HepG2 (cell line): ENCODE results near the gene P2RY6. TPM values are rescaled to one million over a fixed set of nuclear protein-coding genes. Genes with fewer than 3 reads are reported as not detected.

Experiments used
- DNMT1 ChIP-seq: sonication (generic); formaldehyde crosslinking; IDR thresholded peaks from 2 replicates; pipeline ENCODE4 v1.5.1; 2020; ENCODE audit warnings: mild to moderate bottlenecking, missing genetic modification reagents
- IRX3 ChIP-seq: sonication (generic); formaldehyde crosslinking; IDR thresholded peaks from 2 replicates; pipeline ENCODE4 v1.8.1; 2023; ENCODE audit warnings: mild to moderate bottlenecking, low read depth, missing genetic modification reagents, borderline replicate concordance
- MEIS1 ChIP-seq: sonication (generic); formaldehyde crosslinking; IDR thresholded peaks from 2 replicates; pipeline ENCODE4 v1.9.0; 2021; ENCODE audit warnings: mild to moderate bottlenecking, missing genetic modification reagents, moderate library complexity, borderline replicate concordance
- SMAD9 ChIP-seq: sonication (generic); formaldehyde crosslinking; IDR thresholded peaks from 2 replicates; pipeline ENCODE4 v1.5.1; 2020; ENCODE audit warnings: mild to moderate bottlenecking, missing genetic modification reagents
- SRSF1 ChIP-seq: fragments of 200-400 bp; formaldehyde crosslinking; optimal IDR thresholded peaks from 2 replicates; pipeline ENCODE3; 2017; ENCODE audit warnings: mild to moderate bottlenecking, low read depth, low read length, moderate library complexity
- TEAD3 ChIP-seq: optimal IDR thresholded peaks from 2 replicates; pipeline ENCODE3; 2016; ENCODE audit warnings: borderline replicate concordance
- TSC22D2 ChIP-seq: sonication (generic); formaldehyde crosslinking; IDR thresholded peaks from 2 replicates; pipeline ENCODE4 v1.5.1; 2020; ENCODE audit warnings: missing genetic modification reagents, mild to moderate bottlenecking, borderline replicate concordance
- YEATS4 ChIP-seq: sonication (generic); formaldehyde crosslinking; IDR thresholded peaks from 2 replicates; pipeline ENCODE4 v1.4.0; 2020; ENCODE audit warnings: missing genetic modification reagents, borderline replicate concordance
- ZFP36 ChIP-seq: fragments of 150-350 bp; IDR thresholded peaks from 2 replicates; pipeline ENCODE4 v1.6.1; 2018; ENCODE audit warnings: borderline replicate concordance, low read length, low read depth; ENCODE audit not compliant: partially characterized antibody
- ZKSCAN5 ChIP-seq: sonication (generic); formaldehyde crosslinking; IDR thresholded peaks from 2 replicates; pipeline ENCODE4 v1.5.1; 2020; ENCODE audit warnings: mild to moderate bottlenecking, missing genetic modification reagents
- ZNF260 ChIP-seq: sonication (generic); formaldehyde crosslinking; IDR thresholded peaks from 2 replicates; pipeline ENCODE4 v1.4.0; 2020; ENCODE audit warnings: missing genetic modification reagents, low read depth, mild to moderate bottlenecking, borderline replicate concordance
- ZNF274 ChIP-seq: sonication (generic); formaldehyde crosslinking; IDR thresholded peaks from 2 replicates; pipeline ENCODE4 v1.5.1; 2020; ENCODE audit warnings: mild to moderate bottlenecking, missing genetic modification reagents
- polyA plus RNA-seq, 8 experiments: library from polyadenylated mRNA; depleted of rRNA in 3 of 8; stranded (reverse) in 7 of 8; unstranded in 1 of 8; fragments of >200 nt; fragmentation: Illumina TruSeq in 4 of 8; extraction: Trizol in 4 of 8; gene quantifications; 2 replicates each; pipeline versions ENCODE4 v1.2.1 to v1.2.3, GENCODE V29; 2011 to 2016; ENCODE audit warnings: low read depth in 4 of 8, missing spikeins in 1 of 8, mixed read lengths in 1 of 8; ENCODE audit not compliant: insufficient read depth in 1 of 8
- total RNA-seq, 5 experiments: library from RNA; depleted of rRNA; stranded (reverse); fragments of >200 nt; fragmentation: Illumina TruSeq; extraction: Trizol; gene quantifications; 2 replicates each; pipeline ENCODE4 v1.2.3, GENCODE V29; 2016; ENCODE audit warnings: low read depth in 1 of 5
- TF ChIP-seq, protein P1 (sequence below): sonication (generic); formaldehyde crosslinking; IDR thresholded peaks from 2 replicates; pipeline ENCODE4 v1.4.0; 2020; ENCODE audit warnings: missing genetic modification reagents
- TF ChIP-seq, protein P2 (sequence below): fragments of 450-650 bp; IDR thresholded peaks from 2 replicates; pipeline ENCODE4 v1.6.1; 2017; ENCODE audit warnings: mild to moderate bottlenecking
- TF ChIP-seq, protein P3 (sequence below): sonication (generic); formaldehyde crosslinking; IDR thresholded peaks from 2 replicates; pipeline ENCODE4 v1.5.1; 2020; ENCODE audit warnings: mild to moderate bottlenecking, missing genetic modification reagents, borderline replicate concordance

P2RY6 gene
- total and polyA plus RNA-seq, 2 of the 13 experiments (the other 11 are each of a cell fraction or from before 2014, with no cell fraction given) = 0.09 to 0.29 TPM

DNA sequence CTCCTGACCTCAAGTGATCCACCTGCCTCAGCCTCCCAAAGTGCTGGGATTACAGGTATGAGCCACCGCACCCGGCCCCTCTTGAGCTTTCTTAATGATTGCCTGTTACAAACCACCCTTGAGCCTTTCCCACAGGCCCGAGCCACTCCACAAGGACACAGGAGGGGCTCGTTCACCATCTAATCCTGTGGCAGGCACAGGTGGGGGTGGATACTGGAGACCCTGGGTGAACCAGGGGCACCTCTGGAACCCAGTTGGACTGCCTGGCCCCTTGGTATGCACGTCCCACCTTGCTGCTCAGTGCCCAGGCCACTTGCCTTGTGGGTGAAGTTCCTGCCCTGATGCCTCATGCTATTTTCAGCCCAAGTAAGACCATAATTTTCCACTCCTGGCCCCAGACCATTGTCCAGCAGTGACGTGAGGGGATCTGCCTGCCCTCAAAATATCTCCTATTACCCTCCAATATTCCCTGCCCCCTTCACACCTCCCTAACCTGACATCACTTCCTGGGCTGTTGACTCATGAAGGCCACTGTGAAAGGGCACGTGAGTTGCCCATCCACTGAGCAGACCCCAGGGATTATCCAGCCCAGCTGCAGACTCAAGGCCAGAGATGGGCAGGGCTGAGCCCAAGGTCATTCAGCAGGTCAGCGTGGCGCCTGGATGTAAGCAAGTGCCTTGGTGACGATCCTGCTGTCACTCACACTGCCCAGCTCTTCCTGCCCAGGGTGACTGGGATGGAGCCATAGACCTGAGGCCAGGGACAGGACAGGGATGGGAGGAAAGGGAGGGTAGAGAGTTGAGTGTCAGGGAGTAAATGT, 34.5 kb upstream of the P2RY6 start (continued):
- TF ChIP-seq IRX3 (CRISPR knock-in tag) (no peak), MEIS1 (CRISPR knock-in tag) (no peak), ZFP36 (no peak), YEATS4 (CRISPR knock-in tag) (peak; percentile 45; the same call in 1 of the 2 replicates), TSC22D2 (no peak), SMAD9 (no peak), ZNF260 (CRISPR knock-in tag) (no peak), ZKSCAN5 (CRISPR knock-in tag) (0 out of 2 replicates have a peak, but pooled peaks have one; percentile 58), SRSF1 (no peak), ZNF274 (CRISPR knock-in tag) (peak; percentile 80), TEAD3 (CRISPR knock-in tag) (peak; percentile 47), DNMT1 (CRISPR knock-in tag) (no peak)
- TF ChIP-seq, protein P1, sequence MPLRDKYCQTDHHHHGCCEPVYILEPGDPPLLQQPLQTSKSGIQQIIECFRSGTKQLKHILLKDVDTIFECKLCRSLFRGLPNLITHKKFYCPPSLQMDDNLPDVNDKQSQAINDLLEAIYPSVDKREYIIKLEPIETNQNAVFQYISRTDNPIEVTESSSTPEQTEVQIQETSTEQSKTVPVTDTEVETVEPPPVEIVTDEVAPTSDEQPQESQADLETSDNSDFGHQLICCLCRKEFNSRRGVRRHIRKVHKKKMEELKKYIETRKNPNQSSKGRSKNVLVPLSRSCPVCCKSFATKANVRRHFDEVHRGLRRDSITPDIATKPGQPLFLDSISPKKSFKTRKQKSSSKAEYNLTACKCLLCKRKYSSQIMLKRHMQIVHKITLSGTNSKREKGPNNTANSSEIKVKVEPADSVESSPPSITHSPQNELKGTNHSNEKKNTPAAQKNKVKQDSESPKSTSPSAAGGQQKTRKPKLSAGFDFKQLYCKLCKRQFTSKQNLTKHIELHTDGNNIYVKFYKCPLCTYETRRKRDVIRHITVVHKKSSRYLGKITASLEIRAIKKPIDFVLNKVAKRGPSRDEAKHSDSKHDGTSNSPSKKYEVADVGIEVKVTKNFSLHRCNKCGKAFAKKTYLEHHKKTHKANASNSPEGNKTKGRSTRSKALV (CRISPR knock-in tag) = no peak
- TF ChIP-seq, protein P2, sequence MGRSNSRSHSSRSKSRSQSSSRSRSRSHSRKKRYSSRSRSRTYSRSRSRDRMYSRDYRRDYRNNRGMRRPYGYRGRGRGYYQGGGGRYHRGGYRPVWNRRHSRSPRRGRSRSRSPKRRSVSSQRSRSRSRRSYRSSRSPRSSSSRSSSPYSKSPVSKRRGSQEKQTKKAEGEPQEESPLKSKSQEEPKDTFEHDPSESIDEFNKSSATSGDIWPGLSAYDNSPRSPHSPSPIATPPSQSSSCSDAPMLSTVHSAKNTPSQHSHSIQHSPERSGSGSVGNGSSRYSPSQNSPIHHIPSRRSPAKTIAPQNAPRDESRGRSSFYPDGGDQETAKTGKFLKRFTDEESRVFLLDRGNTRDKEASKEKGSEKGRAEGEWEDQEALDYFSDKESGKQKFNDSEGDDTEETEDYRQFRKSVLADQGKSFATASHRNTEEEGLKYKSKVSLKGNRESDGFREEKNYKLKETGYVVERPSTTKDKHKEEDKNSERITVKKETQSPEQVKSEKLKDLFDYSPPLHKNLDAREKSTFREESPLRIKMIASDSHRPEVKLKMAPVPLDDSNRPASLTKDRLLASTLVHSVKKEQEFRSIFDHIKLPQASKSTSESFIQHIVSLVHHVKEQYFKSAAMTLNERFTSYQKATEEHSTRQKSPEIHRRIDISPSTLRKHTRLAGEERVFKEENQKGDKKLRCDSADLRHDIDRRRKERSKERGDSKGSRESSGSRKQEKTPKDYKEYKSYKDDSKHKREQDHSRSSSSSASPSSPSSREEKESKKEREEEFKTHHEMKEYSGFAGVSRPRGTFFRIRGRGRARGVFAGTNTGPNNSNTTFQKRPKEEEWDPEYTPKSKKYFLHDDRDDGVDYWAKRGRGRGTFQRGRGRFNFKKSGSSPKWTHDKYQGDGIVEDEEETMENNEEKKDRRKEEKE = no peak
- TF ChIP-seq, protein P3, sequence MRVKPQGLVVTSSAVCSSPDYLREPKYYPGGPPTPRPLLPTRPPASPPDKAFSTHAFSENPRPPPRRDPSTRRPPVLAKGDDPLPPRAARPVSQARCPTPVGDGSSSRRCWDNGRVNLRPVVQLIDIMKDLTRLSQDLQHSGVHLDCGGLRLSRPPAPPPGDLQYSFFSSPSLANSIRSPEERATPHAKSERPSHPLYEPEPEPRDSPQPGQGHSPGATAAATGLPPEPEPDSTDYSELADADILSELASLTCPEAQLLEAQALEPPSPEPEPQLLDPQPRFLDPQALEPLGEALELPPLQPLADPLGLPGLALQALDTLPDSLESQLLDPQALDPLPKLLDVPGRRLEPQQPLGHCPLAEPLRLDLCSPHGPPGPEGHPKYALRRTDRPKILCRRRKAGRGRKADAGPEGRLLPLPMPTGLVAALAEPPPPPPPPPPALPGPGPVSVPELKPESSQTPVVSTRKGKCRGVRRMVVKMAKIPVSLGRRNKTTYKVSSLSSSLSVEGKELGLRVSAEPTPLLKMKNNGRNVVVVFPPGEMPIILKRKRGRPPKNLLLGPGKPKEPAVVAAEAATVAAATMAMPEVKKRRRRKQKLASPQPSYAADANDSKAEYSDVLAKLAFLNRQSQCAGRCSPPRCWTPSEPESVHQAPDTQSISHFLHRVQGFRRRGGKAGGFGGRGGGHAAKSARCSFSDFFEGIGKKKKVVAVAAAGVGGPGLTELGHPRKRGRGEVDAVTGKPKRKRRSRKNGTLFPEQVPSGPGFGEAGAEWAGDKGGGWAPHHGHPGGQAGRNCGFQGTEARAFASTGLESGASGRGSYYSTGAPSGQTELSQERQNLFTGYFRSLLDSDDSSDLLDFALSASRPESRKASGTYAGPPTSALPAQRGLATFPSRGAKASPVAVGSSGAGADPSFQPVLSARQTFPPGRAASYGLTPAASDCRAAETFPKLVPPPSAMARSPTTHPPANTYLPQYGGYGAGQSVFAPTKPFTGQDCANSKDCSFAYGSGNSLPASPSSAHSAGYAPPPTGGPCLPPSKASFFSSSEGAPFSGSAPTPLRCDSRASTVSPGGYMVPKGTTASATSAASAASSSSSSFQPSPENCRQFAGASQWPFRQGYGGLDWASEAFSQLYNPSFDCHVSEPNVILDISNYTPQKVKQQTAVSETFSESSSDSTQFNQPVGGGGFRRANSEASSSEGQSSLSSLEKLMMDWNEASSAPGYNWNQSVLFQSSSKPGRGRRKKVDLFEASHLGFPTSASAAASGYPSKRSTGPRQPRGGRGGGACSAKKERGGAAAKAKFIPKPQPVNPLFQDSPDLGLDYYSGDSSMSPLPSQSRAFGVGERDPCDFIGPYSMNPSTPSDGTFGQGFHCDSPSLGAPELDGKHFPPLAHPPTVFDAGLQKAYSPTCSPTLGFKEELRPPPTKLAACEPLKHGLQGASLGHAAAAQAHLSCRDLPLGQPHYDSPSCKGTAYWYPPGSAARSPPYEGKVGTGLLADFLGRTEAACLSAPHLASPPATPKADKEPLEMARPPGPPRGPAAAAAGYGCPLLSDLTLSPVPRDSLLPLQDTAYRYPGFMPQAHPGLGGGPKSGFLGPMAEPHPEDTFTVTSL (CRISPR knock-in tag) = no peak
